GM12878 (cell line): ENCODE measurements around the gene SERPINE1. TPM values are rescaled to one million over a fixed set of nuclear protein-coding genes. Genes with fewer than 3 reads are reported as not detected.
"Not testable (repeated sequence)": the region's sequence is repeated elsewhere in the genome, so short reads cannot be mapped to it uniquely, and the experiment has no call there.

ENCODE experiments used
- ATAC-seq: fragments of 200-7000 bp; cut with Tn5 transposase; 3 replicates; pipeline ENCODE4 v1.9.1; 2020; ENCODE audit warnings: mild to moderate bottlenecking, moderate library complexity
- BruUV-seq: library from RNA; stranded (reverse); fragments of 400-500 nt; replicated peaks from 2 replicates; lab custom pipeline; 2021; lab: Mats Ljungman, UMichigan
- CTCF ChIA-PET: fragments of 300-600 bp; sonication (Branson Sonifier 250); formaldehyde crosslinking; extraction: SDS; loops from one replicate; lab custom pipeline; 2021; ENCODE audit warnings: inconsistent platforms; lab: Yijun Ruan, JAX
- POLR2A ChIA-PET: fragments of 350-600 bp; formaldehyde crosslinking; extraction: SDS; loops from one replicate; lab custom pipeline; 2021; ENCODE audit warnings: inconsistent platforms; lab: Charles Lee
- RAD21 ChIA-PET: fragments of 300-600 bp; sonication (Branson Sonifier 250); formaldehyde crosslinking; loops from one replicate; lab custom pipeline; 2023; ENCODE audit warnings: antibody characterized with exemption; ENCODE audit not compliant: unreplicated experiment; lab: Charles Lee
- SMC1A ChIA-PET: fragments of 300-600 bp; sonication (Branson Sonifier 250); formaldehyde crosslinking; loops from one replicate; lab custom pipeline; 2023; ENCODE audit not compliant: unreplicated experiment, uncharacterized antibody; lab: Charles Lee
- DNase-seq: peaks from one replicate; pipeline ENCODE4 v3.0.0-alpha.2; 2011; ENCODE audit warnings: low read depth, low spot score
- FAIRE-seq: peaks from 3 replicates; lab custom pipeline; 2011; peaks lifted over from hg19 to GRCh38; lab: Jason Lieb, UNC
- H2AFZ ChIP-seq: 2 replicates; pipeline ENCODE4 v1.6.0; 2011; ENCODE audit warnings: low read depth, low read length, control low read depth; ENCODE audit not compliant: control insufficient read depth
- H3K27ac ChIP-seq: 2 replicates; pipeline ENCODE4 v1.5.1; 2011; ENCODE audit warnings: control low read depth; ENCODE audit not compliant: control insufficient read depth, insufficient read depth
- H3K27me3 ChIP-seq, 2 experiments: replicated peaks in 1 of 2; 2 replicates each; pipeline versions ENCODE4 v1.6.0 to v1.6.1; 2011; ENCODE audit warnings: low read length in 1 of 2; ENCODE audit not compliant: control insufficient read depth in 2 of 2, insufficient read depth in 2 of 2
- H3K36me3 ChIP-seq, 2 experiments: 2 replicates each; pipeline ENCODE4 v1.5.1; 2011; ENCODE audit warnings: low read length in 1 of 2; ENCODE audit not compliant: control insufficient read depth in 2 of 2, insufficient read depth in 2 of 2
- H3K4me1 ChIP-seq: 2 replicates; pipeline ENCODE4 v1.6.1; 2011; ENCODE audit warnings: mild to moderate bottlenecking, low read length, moderate library complexity, mixed read lengths; ENCODE audit not compliant: control insufficient read depth, insufficient read depth
- H3K4me2 ChIP-seq: 2 replicates; pipeline ENCODE4 v1.6.0; 2011; ENCODE audit warnings: control low read depth; ENCODE audit not compliant: control insufficient read depth, insufficient read depth
- H3K4me3 ChIP-seq: fragments of 200-600 bp; sonication (generic); 2 replicates; pipeline ENCODE4 v1.5.1; 2016
- H3K79me2 ChIP-seq: 2 replicates; pipeline ENCODE4 v1.6.0; 2011; ENCODE audit warnings: low read length; ENCODE audit not compliant: control insufficient read depth, insufficient read depth
- H3K9ac ChIP-seq: 2 replicates; pipeline ENCODE4 v1.8.0; 2011; ENCODE audit warnings: low read length, control low read depth, mixed read lengths; ENCODE audit not compliant: control insufficient read depth, insufficient read depth
- H3K9me3 ChIP-seq: replicated peaks from 3 replicates; pipeline ENCODE4 v1.5.1; 2011; ENCODE audit warnings: mild to moderate bottlenecking, low read length; ENCODE audit not compliant: control insufficient read depth, insufficient read depth
- H4K20me1 ChIP-seq: 2 replicates; pipeline ENCODE4 v1.6.0; 2011; ENCODE audit not compliant: control insufficient read depth, insufficient read depth
- WGBS: methylation state at CpG from one replicate; pipeline ENCODE4 v1.1.6; 2016; ENCODE audit warnings: low lambda C conversion rate; ENCODE audit not compliant: insufficient replicate concordance, insufficient coverage; ENCODE audit errors: missing lambda C conversion rate; 5-methylcytosine and 5-hydroxymethylcytosine counted together
- in situ Hi-C: fragments of 300-500 bp; cut with MboI; formaldehyde crosslinking; loops from 9 replicates; pipeline ENCODE4 v1.14.3; 2018; ENCODE audit warnings: mixed read lengths
- intact Hi-C: fragments of 100-400 bp; cut with micrococcal nuclease; formaldehyde crosslinking; loops from one replicate; pipeline ENCODE4 v1.14.2; 2022; ENCODE audit not compliant: unreplicated experiment
- polyA plus RNA-seq, 11 experiments: library from polyadenylated mRNA; depleted of rRNA in 4 of 11; unstranded in 6 of 11; stranded (reverse) in 5 of 11; fragments of >200 nt; fragmentation: Nextera tagmentation in 4 of 11; fragmentation: Illumina TruSeq in 1 of 11; extraction: Ambion mirVana in 4 of 11; extraction: Trizol in 1 of 11; gene quantifications; 1 replicate in 1 of 11; 2 replicates in 10 of 11; pipeline versions ENCODE4 v1.2.1 to v1.2.3, GENCODE V29; 2011 to 2016; ENCODE audit warnings: inconsistent platforms in 2 of 11, missing spikeins in 2 of 11, low read depth in 1 of 11
- total RNA-seq, 4 experiments: library from RNA; depleted of rRNA in 3 of 4; stranded (reverse); fragments of >200 nt in 3 of 4; fragmentation: Illumina TruSeq in 1 of 4; extraction: Trizol in 1 of 4; gene quantifications; 2 replicates each; pipeline versions ENCODE4 v1.2.1 to v1.2.3, GENCODE V29; 2013 to 2021
- TF ChIP-seq, protein P1 (sequence below): fragments of 450-650 bp; IDR thresholded peaks from 2 replicates; pipeline ENCODE4 v1.6.1; 2016; ENCODE audit warnings: mild to moderate bottlenecking

SERPINE1 gene
- total and polyA plus RNA-seq, 10 of the 15 experiments (the other 5 are each of a cell fraction or from before 2014, with no cell fraction given) = 0.20 to 2.4 (median 0.44) TPM

DNA sequence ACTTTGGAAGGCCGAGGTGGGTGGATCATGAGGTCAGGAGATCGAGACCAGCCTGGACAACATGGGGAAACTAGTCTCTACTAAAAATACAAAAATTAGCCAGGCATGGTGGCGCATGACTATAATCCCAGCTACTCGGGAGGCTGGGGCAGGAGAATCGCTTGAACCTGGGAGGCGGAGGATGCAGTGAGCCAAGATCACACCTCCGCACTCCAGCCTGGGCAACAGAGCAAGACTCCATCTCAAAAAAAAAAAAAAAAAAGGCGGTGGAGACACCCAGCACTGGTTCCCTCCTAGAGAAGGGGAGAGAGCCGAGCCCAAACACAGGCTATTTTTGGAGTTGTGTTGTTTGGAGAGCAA lies 5.3 kb upstream of the SERPINE1 start:
- H3K79me2 ChIP-seq, H3K27me3 ChIP-seq, ATAC-seq, FAIRE-seq, H4K20me1 ChIP-seq, H3K9me3 ChIP-seq, H3K36me3 ChIP-seq, in situ Hi-C loops, DNase-seq: not testable (repeated sequence)
- Histone ChIP-seq H3K4me3 (peak overlapping the region; percentile 63; the same call in 1 of the 2 replicates), H3K4me1 (peaks cover 19% of the 10 kb centered on the region), H2AFZ (peak overlapping the region; percentile 99), H3K27ac (peak overlapping the region; percentile 87; the same call in 1 of the 2 replicates), H3K4me2 (peak overlapping the region; percentile 98), H3K9ac (peak overlapping the region; percentile 77)
- TF ChIP-seq, protein P1, sequence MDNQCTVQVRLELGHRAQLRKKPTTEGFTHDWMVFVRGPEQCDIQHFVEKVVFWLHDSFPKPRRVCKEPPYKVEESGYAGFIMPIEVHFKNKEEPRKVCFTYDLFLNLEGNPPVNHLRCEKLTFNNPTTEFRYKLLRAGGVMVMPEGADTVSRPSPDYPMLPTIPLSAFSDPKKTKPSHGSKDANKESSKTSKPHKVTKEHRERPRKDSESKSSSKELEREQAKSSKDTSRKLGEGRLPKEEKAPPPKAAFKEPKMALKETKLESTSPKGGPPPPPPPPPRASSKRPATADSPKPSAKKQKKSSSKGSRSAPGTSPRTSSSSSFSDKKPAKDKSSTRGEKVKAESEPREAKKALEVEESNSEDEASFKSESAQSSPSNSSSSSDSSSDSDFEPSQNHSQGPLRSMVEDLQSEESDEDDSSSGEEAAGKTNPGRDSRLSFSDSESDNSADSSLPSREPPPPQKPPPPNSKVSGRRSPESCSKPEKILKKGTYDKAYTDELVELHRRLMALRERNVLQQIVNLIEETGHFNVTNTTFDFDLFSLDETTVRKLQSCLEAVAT = 0 out of 2 replicates have a peak, but pooled peaks have one; percentile 15
- intact Hi-C loops = loop anchor here (5.0 kb wide), 1 partner anchor 34 kb away; the partner anchor contains the start of gene TRIM56
- ChIA-PET POLR2A (interaction anchor here (1.8 to 3.4 kb wide), 2 partner anchors 10 to 13 kb away, joined by 7 to 24 read pairs; no protein-coding TSS in a partner anchor), SMC1A (interaction anchor here (0.9 to 2.6 kb wide), 5 partner anchors 13 to 44 kb away, joined by 3 to 13 read pairs (median 8); no protein-coding TSS in a partner anchor), CTCF (interaction anchor here (2.8 to 3.4 kb wide), 2 partner anchors 12 to 23 kb away, joined by 12 to 15 read pairs; no protein-coding TSS in a partner anchor), RAD21 (interaction anchor here (1.9 kb wide), 1 partner anchor 37 kb away, joined by 4 read pairs; the partner anchor contains the start of gene TRIM56)
- WGBS = 71% methylated on average over 9 of the region's 9 CpGs
- BruUV-seq = TSS peak; percentile 66
